Activated effector memory CD4-positive, alpha-beta T cell treated with Interleukin-2 at 50 U/mL for 16 hours (primary cell): Measurements from ENCODE around the gene SLC12A5.

Experiments
- DNase-seq: peaks from one replicate; pipeline ENCODE4 v3.0.0-alpha.2; 2020

Gene SLC12A5

DNA sequence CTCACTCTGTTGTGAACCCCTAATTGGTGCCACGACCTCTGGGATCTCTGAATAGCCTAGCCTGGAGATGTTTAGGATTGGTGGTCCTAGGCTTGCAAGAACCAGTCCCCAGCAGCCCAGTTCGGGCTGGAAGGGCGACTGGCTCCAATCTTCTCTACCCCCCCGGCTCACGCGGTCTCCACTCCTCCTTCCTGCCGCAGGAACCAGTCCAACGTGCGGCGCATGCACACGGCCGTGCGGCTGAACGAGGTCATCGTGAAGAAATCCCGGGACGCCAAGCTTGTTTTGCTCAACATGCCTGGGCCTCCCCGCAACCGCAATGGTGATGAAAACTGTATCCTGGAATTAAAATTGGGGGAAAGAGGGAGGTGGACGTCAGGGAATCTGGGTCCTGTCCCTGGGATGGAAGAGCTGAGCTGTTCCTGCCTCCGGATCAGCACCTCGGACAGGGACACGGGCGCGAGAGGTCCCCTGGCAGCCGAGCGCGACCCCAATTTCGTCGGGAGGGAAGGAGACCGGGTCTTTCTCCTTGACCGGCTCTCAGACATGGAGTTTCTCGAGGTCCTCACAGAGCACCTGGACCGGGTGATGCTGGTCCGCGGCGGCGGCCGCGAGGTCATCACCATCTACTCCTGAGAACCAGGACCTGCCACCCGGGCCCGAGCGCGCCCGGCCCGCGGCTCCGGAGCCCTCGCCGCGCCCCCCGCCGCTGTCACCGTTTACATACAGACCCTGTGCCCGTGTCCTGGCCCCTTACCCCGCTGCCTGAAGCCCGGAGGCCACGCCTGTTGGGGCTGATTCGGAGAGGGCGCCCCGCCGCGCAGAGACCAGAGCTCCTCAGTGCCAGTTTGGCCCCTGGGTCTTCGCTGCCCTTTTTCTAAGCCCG is 28.2 kb downstream of the SLC12A5 start:
- DNase-seq = no peak

DNA sequence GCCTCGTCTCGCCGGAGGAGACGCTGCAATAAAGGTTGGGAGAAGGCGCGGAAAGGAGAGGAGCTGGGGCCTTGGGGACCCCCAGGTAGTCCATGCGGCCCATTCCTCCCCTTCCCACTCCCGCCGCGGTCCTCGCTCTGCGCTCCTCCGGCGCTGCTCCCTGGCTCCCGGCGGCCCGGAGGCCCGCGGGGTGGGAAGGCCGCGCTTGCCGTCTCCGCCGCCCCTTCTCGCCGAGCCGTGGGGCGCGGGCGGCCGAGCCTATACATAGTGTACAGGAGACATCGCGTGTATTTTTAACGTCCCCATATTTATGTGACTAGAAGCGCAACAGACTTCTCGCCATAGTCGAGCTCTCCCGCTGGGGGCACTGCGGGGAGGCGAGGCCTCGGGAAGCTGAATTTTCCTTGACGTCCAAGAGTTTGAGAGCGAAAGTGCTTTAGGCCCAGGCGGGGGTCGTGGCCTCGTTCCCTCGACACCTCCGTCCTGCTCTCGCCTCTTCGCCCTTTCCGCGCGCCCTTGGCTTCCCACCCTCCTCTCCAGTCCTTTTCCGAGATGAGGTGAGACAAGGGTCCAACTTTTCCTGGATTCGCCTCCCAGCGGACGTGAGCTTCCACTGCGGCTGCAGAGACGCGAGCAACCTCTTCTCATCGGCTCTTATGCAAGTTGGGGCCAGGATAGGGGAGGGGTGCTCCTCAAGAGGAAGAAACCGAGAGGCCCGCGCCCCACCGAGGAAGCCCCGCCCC is 29.0 kb downstream of the SLC12A5 start:
- no peak for DNase-seq

DNA sequence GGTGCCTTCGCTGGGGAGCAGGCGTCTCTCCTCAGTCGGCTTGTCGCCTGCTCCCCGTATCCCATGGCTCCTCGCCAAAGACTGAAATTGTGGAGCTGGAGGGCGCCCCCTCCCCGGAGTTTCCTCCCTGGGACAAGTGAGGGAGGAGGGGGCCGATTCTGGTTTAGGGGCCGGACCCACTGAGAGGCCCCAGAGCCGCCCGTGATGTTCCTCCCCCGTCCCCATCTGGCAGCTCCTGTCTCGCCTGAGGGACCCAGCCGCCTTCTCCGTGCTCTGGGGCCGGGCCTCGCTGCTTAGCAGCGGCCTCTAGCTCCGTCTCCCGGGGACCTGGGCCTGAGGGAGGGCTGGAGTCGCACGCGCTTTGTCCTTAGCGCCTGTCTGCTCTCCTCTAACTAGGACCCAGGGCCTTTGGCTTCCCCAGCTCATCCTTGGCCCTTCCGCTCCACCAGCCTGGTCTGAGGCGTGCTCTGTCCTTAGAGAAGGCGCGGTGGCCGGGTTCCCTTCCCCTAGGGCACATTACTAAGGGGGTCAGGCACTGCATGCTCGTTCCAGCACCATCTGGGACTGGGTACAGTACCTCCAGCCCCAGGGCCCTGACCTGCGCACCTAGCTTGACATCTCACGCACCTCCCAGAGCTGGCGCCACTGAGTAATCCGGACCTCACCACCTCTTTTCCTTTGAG is 29.7 kb downstream of the SLC12A5 start:
- no peak for DNase-seq

DNA sequence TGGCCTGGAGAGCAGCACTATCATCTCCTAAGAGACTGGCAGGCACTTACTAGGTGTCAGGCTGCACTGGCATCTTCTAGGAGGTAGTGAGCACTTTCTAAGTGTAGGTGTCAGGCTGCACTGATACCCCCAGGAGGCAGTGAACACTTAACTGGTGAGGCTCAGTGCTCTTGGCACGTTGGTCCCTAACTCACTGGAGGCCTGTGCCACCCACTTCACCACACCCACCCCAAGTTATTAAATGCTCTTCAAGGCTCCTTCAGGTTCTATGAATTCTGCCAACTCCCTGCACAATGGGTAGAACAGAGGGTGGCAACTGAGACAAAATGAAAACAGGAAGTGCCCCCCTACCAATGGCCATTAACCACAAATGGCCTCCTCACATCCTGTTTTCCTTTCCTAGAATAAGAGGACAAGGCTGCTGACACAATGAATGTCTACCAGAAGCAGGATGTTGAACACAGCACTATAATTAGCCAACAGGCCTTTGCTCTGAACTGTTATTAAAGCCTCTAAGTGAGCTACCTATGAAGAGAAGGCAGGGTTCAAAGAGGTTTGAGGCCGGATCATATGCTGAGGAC is 31.4 kb downstream of the SLC12A5 start:
- no peak for DNase-seq

DNA sequence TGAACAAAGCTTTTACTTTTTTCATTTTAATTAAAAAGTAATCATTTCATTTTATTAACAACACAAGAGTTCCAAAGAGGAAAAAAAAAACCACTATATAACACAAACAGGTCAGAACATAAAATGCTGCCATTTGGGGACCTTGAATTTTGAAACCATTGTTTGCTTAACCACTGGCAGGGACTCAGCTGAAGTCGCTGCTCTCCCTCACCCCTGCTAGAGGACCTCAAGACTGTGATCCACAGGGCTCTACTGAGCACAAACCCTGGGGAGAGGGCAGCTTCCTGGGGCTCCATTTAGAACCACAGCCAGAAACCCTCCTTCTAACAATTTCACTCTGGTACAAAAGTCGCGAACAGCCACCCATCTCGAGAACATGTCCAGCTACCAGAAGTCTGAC is 32.0 kb downstream of the SLC12A5 start:
- DNase-seq = no peak

DNA sequence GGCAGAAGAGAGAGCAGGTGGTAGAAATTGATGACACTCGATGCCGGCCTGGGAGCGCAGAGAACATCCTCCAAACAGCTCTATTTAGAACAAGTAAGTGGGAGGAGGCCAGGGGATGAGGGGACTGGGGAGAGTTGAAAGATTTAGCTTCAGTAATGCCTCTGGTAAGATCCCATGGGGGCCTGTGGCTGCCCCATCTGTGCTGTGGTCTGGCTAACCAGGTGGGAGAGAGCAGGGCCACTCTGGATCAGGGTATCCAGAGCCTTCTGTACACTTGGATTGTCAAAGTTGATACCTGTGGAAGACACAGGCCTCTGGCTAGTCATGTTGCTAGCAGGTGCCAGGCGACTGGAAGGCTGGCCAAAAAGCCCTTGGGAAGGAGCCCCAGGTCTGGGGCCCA is 33.1 kb downstream of the SLC12A5 start:
- no peak for DNase-seq

DNA sequence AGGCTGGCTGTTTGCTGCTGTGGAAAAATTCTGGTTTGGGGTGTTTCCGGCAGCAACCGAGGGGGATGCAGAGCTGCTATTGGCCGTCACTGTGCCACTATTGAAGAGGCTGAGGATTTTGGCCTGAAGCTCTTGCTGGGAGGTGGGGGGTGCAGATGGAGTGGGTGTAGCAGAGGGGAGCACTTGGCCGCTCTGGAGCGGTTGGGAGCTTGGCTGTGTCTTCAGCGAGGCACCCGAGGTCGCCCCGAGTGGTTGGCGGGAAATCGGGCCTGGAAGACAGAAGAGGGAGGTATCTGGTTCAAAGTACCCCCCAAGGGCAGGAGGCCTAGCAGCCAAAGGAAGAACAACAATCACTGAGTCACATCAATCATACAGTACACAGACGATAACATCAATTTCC is 33.6 kb downstream of the SLC12A5 start:
- DNase-seq = no peak

DNA sequence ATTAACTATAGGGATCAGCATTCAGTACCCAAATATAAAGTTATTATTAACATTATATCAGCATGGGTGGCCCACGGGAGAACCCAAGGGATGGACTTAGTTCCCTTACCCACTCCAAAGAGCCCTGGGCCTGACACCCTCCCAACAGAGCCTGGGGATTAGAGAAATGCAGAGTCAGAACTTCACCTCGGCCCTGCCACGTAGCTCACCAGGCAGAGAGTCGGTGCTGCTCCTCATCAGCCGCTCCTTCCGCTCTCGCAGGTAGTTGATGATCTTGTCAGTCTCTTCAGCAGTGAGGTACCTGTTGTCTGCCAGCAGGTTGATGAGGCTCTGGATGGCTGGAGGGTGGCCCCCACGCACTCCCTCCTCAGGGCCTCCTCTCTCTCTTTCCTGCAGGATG is 34.1 kb downstream of the SLC12A5 start:
- DNase-seq = no peak

DNA sequence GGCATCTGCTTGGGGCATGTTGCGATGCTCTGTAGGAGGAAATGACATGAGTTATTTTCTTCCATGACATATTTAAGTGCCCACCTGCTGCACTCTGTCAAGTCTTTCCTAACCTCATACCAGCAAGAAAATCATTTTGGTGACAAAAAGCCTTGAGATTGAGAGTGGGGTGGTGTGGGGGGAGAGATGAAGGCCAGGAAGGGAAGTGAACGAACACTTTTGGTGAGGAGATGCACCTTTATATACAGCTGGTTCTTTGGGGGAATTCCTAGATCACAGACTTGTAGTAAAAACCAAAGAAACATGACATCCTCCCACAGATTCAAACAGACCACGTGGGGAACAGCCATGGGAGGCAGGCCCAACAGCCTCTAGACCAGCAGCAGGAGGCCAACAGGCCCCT is 34.6 kb downstream of the SLC12A5 start:
- no peak for DNase-seq

DNA sequence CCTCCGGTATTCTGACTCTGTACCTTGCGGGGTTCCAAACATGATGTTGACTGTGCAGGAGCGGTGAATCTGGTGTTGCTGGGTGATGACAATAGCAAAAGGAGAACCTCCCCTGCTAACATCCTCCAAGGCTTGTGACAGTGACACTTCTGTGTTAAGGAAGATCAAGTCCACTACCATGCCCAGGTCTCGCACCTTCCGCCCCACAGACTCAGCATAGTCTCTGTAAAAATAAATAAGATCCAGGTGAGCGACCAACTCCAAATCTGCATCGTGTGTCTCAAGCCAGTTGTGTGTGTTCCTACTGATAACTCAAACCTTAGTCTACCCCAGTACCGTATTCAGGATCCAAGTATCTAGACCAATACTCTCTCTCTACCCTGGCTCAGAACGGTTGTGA is 36.0 kb downstream of the SLC12A5 start:
- DNase-seq = no peak

DNA sequence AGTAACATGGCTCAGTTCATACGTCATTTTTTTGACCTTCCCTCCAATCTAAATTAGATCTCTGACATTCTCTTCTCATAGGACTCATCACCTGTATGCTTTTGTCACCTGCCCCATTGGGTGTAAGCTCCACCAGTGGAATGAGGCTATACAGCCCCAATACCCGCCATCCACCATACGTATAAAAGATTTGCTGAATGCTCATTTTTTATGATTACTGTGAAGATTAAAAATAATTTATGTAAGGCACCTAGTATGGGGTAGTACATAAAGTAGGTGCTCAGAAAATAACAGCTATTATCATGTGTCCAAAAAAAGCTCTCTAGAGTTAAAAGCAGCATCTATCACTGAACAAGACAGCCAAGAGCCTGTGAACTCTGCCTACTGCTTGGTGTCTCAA is 36.7 kb downstream of the SLC12A5 start:
- no peak for DNase-seq

DNA sequence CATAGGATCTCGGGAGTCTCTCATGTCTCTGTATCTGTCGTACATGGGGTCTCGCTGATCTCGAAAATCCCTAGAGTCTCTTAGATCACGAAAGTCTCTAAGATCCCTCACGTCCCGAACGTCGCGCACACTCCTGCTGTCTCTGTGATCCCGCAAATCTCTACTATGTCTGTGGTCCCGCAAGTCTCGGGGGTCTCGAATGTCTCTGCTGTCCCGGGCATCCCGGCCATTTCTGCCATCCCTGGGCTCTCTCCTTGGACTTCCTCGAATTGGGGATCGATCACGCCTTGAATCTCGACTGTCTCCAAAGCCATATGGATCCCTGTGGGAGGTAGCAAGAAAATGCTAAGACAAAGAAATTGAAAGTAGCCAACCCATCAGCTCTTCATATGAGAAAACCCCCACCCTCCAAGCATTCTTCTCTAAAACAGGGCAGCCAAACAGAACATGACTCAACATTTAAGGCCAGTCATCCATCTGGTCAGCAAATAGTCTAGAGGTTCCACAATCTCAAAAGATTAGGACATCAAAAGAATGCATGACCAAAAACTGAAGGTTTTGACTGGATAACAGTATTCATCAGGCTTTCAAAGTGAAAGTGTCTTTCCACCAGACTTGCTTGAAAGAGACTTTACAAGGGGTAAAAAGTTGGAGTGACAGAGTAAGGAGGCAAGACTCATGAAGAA is 41.3 kb downstream of the SLC12A5 start:
- no peak for DNase-seq

DNA sequence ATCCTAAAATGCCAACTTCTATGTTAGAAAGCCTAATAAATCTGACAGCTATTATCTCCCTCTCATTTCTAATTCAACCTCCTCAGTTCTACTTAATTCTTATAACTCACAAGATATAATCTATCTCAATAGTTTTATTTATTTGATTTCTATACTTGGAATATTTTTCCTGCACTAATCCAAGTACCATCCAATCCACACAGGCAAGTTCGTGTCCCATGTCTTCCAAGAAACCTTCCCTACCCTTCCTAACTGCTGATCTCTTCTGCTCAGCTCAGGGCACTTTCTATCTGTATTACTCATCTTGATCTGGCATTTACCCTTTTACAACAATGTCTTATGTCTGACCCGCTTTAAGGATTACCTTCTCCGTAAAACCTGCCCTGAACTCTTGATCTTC is 42.6 kb downstream of the SLC12A5 start:
- DNase-seq = no peak

DNA sequence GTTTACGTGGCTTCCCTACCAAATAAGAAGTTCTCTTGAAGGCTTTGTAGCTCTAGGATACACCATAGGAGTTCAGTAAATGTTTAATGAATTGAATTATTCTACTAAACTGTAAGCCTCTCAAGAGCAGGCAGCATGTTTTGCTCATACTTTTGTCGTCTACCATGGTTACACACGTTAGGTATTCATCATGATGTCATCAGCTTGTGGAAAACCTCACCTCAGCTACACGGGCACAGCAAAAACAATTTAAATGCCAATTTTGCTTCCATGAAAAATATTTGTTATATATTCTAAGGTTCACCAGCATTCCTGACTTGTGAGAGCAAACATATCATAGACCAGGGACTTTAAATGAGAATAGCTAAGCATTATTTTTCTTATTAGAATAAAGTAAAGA is 44.0 kb downstream of the SLC12A5 start:
- no peak for DNase-seq

DNA sequence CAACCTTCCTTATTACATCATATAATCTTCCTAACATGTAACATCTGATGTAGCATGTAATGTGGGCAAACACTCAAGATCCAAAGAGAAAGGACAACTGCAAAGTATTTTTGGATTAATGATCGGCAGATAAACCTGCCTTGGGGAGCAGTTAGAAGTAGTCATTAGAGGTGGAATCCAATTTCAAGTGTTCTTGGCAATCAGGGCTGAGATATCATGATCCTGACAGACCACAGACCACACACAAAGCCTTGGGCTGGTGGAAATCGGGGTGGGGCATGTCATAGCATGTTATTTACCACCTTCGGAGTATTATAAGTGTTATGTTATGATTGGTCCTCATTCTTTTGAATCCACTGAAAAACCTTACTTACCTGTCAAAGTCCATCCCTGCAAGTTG is 44.4 kb downstream of the SLC12A5 start:
- DNase-seq = no peak

DNA sequence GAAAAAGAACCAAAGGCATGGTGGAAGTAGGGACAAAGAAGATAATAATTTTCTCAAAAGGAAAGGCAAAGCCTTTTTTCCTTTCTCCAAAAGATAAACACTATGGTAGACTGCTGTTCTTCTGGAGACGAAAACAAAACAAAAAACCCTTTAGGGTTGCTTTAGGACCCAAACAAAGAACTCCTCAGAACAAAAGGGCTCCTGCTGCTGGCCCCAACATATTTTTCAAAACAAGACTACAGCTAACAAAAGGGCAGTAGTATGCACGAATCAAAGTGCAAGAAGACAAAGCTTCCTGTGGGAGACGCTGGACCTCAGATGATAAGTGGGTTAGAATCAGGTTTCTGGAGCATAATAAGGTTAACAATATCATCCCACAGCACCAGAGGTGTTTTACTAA is 45.0 kb downstream of the SLC12A5 start:
- DNase-seq = no peak

DNA sequence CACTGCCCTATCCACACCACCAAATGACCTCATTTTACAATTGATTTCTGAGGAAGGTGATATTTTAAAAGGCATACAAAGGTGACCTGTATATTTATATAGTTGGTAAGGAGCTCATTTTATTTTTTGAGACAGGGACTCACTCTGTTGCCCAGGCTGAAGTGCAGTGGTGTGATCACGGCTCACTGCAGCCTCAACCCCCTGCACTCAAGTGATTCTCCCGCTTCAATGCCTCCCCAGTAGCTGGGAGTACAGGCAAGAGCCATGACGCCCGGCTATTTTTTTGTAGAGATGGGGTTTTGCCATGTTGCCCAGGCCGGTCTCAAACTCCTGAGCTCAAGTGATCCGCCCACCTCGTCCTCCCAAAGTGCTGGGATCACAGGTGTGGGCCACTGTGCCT is 47.8 kb downstream of the SLC12A5 start:
- no peak for DNase-seq

DNA sequence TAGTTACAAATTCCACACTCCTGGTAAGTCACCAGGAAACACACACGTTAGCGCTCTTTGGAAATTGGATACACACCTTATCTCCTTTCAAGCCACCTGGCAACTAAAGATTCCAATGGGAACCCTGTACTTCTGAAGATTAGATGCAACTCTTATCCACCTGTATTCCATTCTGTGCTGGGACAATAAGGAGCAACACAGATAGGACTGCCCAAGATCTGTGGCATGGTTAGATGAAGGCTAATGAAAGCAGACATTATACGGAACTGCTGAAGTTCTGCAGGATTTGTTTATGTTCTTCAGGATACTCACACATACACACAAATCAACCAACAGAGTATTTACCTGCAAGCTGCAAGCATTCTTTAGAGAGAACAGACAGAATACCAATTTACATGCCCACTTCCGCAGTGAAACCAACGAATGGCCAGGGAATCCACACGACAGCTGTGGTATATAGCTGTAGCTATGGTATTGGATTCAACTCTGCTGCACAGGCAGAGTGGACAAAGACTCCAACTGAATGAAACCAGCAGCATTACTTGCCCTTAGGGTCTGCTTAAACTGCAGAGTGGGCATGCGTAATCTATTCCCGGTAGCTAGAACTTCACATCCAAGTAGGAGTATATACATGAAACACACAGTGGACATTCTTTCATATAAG is 48.8 kb downstream of the SLC12A5 start:
- DNase-seq = no peak

DNA sequence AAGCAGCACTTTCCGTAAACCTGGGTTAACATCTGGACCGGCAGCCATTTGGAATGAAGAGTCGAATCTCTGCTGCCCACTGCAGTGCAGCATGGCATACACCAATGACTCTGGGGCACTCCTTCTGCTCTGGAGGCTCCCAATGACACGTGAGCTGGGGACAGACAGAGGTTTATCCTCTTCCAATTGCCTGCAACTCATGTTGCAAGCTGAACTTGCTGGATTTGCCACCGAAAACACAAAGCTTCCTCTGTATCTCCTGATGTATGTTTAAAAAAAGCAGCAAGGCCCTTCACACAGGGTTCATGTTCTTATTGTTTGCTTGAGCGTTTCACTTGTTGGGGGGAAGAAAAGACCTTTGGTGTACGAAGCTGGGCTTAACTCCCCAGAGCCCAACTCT is 49.9 kb downstream of the SLC12A5 start:
- DNase-seq = no peak

DNA sequence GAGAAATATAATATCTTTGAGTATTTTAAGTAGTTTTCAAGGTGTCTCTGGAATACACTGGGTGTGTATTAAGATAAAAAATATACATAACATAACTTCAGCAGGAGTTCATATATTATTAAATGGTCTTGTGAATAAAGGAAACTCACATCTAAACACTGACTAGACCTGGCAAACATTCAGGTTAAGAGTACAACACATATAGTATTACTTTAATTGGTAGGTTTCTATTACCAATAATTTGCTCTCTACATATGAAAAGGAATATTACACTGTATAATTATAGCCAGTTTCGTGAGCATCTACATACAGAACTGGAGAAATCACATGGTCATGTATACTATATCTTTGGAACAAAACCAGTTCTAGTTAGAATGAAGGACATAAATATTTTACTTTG is 52.1 kb downstream of the SLC12A5 start:
- DNase-seq = no peak

DNA sequence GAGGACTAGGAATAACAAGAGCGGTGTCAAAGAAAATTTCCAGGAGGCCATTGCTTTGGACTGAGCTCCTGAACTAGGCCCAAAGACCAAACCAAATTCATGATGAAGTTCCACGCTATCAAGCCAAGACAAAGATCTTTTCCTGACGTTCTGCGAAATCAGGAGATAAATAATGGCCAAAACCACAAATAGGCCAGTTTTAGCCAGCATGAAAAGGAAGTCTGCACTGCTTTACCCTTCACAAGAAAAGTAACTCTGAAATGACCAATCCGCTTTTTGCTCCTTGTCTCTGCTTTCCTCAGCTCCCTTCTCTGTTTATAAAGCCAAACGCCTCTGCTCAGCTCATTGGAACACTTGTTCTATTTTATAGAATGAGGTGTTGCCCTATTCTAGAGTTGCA is 54.1 kb downstream of the SLC12A5 start:
- DNase-seq = no peak

DNA sequence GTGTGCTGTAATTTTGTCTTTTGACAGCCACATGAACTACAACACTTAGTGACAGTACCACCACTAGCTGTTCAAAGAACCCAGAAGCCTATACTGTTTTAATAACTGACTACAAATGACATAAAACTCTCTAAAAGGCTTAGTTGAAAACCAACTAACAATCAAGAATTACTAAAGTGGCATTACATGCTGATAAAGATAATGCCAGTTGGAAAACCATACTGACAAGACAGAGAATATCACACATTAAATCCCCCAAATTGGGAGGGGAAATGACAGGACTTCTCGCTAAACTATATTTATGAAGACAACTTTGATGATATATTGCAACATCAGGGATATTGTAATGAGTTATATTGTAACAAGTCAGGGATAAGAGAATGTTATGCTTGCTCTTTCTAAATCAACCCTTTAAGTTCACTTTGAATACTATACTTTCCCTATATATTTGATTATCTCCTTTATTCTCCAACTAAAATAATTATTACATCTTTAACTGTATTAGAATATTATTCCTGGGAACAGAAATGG is 54.6 kb downstream of the SLC12A5 start:
- no peak for DNase-seq
